MM.1S (cell line): Measurements from ENCODE around the gene PARD6G.

Experiments used
- DNase-seq: peaks from one replicate; pipeline ENCODE4 v3.0.0-alpha.2; 2015
- H2AFZ ChIP-seq: fragments of 300-600 bp; sonication (generic); 2 replicates; pipeline ENCODE4 v1.6.0; 2016; ENCODE audit warnings: antibody characterized with exemption, low read length
- H3F3A ChIP-seq: fragments of 300-600 bp; sonication (generic); 2 replicates; pipeline ENCODE4 v1.6.1; 2016; ENCODE audit warnings: mild to moderate bottlenecking, antibody characterized with exemption, low read length, moderate library complexity, mixed read lengths; ENCODE audit not compliant: insufficient read depth
- H3K27ac ChIP-seq: fragments of 300-600 bp; sonication (generic); 2 replicates; pipeline ENCODE4 v1.5.1; 2016; ENCODE audit warnings: mild to moderate bottlenecking, low read length
- H3K27me3 ChIP-seq: fragments of 300-600 bp; sonication (generic); replicated peaks from 2 replicates; pipeline ENCODE4 v1.6.0; 2016; ENCODE audit warnings: low read length; ENCODE audit not compliant: insufficient read depth
- H3K36me3 ChIP-seq: fragments of 300-600 bp; sonication (generic); replicated peaks from 2 replicates; pipeline ENCODE4 v1.6.1; 2016; ENCODE audit warnings: mild to moderate bottlenecking, low read length, mixed read lengths; ENCODE audit not compliant: insufficient read depth
- H3K4me1 ChIP-seq: fragments of 300-600 bp; sonication (generic); 2 replicates; pipeline ENCODE4 v1.6.1; 2016; ENCODE audit warnings: low read length, mixed read lengths
- H3K4me2 ChIP-seq: fragments of 300-600 bp; sonication (generic); 2 replicates; pipeline ENCODE4 v1.6.0; 2016; ENCODE audit warnings: low read depth, low read length
- H3K4me3 ChIP-seq: fragments of 300-600 bp; sonication (generic); 2 replicates; pipeline ENCODE4 v1.5.1; 2016; ENCODE audit warnings: low read length, mixed read lengths
- H3K79me2 ChIP-seq: fragments of 300-600 bp; sonication (generic); 2 replicates; pipeline ENCODE4 v1.6.1; 2016; ENCODE audit warnings: mixed run types, low read length, mixed read lengths
- H3K9ac ChIP-seq: fragments of 300-600 bp; sonication (generic); 2 replicates; pipeline ENCODE4 v1.6.1; 2016; ENCODE audit warnings: low read length, mixed read lengths
- H3K9me2 ChIP-seq: fragments of 300-600 bp; sonication (generic); replicated peaks from 2 replicates; pipeline ENCODE4 v1.6.1; 2016; ENCODE audit warnings: mild to moderate bottlenecking, low read length, mixed read lengths; ENCODE audit not compliant: insufficient read depth
- H3K9me3 ChIP-seq: fragments of 300-600 bp; sonication (generic); replicated peaks from 2 replicates; pipeline ENCODE4 v1.6.1; 2016; ENCODE audit warnings: mild to moderate bottlenecking, low read length, mixed read lengths; ENCODE audit not compliant: insufficient read depth
- H4K20me1 ChIP-seq: fragments of 300-600 bp; sonication (generic); 2 replicates; pipeline ENCODE4 v1.6.1; 2016; ENCODE audit warnings: mild to moderate bottlenecking, low read length, moderate library complexity, mixed read lengths; ENCODE audit not compliant: insufficient read depth
- EZH2 ChIP-seq: fragments of 300-600 bp; sonication (generic); optimal IDR thresholded peaks from 2 replicates; pipeline ENCODE3; 2017; ENCODE audit warnings: low read depth, mild to moderate bottlenecking, antibody characterized with exemption, low read length, mixed read lengths
- EZH2phosphoT487 ChIP-seq: fragments of 300-600 bp; sonication (generic); IDR thresholded peaks from 2 replicates; pipeline ENCODE4 v1.6.1; 2018; ENCODE audit warnings: antibody characterized with exemption, low read length
- TF ChIP-seq, protein P1 (sequence below): fragments of 300-600 bp; sonication (generic); IDR thresholded peaks from 2 replicates; pipeline ENCODE4 v1.5.1; 2016; ENCODE audit warnings: antibody characterized with exemption, low read length, mixed read lengths

PARD6G gene

DNA sequence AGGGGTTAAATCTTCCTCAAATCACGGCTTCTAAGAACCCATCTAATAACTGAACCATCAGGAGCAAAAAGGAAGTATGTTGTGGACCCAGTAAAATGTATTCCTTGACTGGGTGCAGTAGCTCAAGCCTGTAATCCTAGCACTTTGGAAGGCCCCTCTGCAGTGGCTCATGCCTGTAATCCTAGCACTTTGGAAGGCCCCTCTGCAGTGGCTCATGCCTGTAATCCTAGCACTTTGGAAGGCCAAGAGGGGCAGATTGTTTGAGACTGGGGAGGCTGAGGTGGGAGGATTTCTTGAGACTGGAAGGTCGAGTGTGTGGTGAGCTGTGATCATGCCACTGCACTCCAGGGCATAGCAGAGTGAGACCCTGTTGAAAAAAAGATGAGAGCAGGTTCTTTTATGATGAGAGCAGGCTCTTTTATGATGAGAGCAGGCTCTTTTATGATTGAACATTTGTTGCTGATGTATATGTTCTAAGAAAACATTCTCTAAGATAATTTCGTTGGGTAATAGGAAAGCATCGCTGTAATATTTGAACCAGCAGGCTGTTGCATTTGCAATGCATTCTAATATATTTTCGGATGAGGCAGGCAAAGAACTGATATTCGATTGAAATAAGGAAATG, 3.5 kb upstream of the PARD6G start:
- no peak for DNase-seq
- Histone ChIP-seq H3K9ac (no peak overlapping the region), H2AFZ (no peak overlapping the region), H3K9me2 (no peaks in the 10 kb centered on the region), H4K20me1 (no peaks in the 10 kb centered on the region), H3K79me2 (no peaks in the 10 kb centered on the region), H3K9me3 (no peaks in the 10 kb centered on the region), H3K4me1 (no peaks in the 10 kb centered on the region), H3K4me3 (no peak overlapping the region), H3F3A (no peaks in the 10 kb centered on the region), H3K27ac (no peak overlapping the region), H3K36me3 (no peaks in the 10 kb centered on the region), H3K4me2 (no peak overlapping the region), H3K27me3 (no peaks in the 10 kb centered on the region)
- TF ChIP-seq EZH2phosphoT487 (no peak), EZH2 (no peak)
- TF ChIP-seq, protein P1, sequence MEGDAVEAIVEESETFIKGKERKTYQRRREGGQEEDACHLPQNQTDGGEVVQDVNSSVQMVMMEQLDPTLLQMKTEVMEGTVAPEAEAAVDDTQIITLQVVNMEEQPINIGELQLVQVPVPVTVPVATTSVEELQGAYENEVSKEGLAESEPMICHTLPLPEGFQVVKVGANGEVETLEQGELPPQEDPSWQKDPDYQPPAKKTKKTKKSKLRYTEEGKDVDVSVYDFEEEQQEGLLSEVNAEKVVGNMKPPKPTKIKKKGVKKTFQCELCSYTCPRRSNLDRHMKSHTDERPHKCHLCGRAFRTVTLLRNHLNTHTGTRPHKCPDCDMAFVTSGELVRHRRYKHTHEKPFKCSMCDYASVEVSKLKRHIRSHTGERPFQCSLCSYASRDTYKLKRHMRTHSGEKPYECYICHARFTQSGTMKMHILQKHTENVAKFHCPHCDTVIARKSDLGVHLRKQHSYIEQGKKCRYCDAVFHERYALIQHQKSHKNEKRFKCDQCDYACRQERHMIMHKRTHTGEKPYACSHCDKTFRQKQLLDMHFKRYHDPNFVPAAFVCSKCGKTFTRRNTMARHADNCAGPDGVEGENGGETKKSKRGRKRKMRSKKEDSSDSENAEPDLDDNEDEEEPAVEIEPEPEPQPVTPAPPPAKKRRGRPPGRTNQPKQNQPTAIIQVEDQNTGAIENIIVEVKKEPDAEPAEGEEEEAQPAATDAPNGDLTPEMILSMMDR: no peak

DNA sequence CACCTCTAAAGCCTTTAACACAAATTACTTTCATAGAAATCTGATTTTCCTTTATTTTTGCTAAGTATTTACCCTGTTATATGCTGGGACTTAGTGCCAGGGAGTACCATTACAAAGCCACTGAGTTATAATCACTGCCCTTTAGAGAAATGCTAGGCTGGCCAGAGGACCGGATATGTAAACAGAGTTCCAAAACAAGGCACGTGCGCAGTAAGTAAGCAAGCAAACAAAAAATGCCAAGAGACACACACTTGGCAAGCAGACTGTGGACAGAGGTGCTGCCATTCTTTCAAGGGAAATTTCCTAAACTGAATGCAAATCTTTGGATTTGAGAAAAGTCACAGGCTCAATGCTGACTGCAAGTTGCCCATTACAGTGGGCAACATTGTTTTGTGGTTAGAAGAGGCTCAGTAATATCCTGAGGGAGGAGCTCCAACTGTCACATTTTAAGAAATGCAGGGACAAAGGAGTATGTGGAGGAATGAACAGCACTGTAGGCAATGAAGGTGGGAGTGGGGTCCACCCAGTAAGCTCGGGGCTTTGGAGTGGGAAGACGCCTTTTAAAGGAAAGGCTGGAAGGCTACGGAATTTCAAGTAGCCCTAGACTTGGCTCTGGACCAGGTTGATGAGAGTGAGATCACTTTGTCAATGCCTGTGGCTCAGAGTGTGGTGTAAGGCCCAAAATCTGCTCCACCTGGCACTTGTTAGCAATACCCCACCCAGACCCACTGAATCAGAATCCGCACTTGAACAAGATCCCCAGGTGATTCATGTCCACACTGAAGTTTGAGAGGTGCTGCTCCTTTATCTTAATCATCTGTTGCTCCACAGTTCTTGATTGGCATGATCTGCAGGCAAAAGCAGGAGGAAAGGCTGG, 2.1 kb upstream of the PARD6G start:
- H3K4me3 ChIP-seq: no peak overlapping the region
- no peaks in the 10 kb centered on the region for H3F3A ChIP-seq
- H3K9ac ChIP-seq: no peak overlapping the region
- no peaks in the 10 kb centered on the region for H3K79me2 ChIP-seq
- no peaks in the 10 kb centered on the region for H3K9me2 ChIP-seq
- no peak overlapping the region for H3K27ac ChIP-seq
- no peak for TF ChIP-seq EZH2
- TF ChIP-seq, protein P1: no peak
- no peak for TF ChIP-seq EZH2phosphoT487
- H3K27me3 ChIP-seq: no peaks in the 10 kb centered on the region
- H3K9me3 ChIP-seq: no peaks in the 10 kb centered on the region
- H3K4me2 ChIP-seq: no peak overlapping the region
- H2AFZ ChIP-seq: no peak overlapping the region
- H3K36me3 ChIP-seq: no peaks in the 10 kb centered on the region
- no peaks in the 10 kb centered on the region for H4K20me1 ChIP-seq
- H3K4me1 ChIP-seq: no peaks in the 10 kb centered on the region
- no peak for DNase-seq

DNA sequence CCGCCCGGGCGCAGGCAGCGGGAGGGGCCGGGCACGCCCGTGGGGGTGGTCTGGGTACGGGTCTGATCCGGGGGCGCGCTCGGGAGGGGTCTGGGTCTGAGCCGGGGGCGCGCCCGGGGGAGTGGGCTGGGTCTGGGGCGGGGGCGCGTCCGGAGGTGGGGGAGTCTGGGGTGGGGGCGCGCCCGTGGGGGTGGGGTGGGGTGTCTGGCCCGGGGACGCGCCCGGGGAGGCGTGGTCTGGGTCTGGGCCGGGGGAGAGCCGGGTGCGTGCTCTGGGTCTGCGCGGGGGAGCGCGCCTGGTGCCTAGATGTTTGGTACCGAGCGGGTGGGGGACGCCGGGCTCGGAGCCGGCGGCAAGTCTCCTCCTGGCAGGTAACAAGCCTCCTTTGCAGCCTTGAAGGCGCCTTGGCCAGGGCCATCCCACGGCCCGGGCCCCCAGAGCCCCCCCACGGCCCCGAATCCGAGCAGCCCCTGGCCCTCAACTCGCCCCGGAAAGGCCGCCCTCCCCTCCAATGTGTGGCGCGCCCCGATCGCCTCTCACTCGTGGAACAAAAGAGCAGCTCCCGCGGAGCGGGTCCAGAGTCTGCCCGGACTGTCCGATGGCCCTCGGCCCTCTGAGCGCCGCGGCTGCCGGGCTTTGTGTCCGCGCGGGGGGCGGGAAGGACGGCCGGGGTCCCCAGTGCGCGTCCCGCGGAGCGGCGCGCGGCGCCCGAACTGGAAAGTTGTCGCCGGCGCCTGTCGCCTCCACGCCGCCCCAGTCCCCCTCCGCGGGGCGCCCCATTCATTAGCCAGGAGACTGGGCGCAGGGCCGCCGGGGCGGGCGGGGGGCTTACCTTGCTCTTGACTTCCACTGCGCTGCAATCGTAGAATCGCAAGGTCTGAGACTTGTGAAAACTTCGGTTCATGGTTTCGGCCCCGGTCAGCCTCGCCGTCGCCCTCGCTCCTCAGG, 595 bp downstream of the PARD6G start:
- Histone ChIP-seq H3F3A (no peaks in the 10 kb centered on the region), H3K9me2 (no peaks in the 10 kb centered on the region), H3K36me3 (no peaks in the 10 kb centered on the region), H3K4me1 (no peaks in the 10 kb centered on the region), H3K27me3 (no peaks in the 10 kb centered on the region), H4K20me1 (no peaks in the 10 kb centered on the region), H3K79me2 (no peaks in the 10 kb centered on the region), H3K27ac (no peak overlapping the region), H3K9me3 (no peaks in the 10 kb centered on the region), H3K9ac (no peak overlapping the region), H2AFZ (0 out of 2 replicates have a peak overlapping the region, but pooled peaks have one; percentile 35), H3K4me2 (peak overlapping the region; percentile 54; the same call in 1 of the 2 replicates), H3K4me3 (peak overlapping the region; percentile 43; the same call in 1 of the 2 replicates)
- DNase-seq: no peak
- TF ChIP-seq, protein P1: no peak
- no peak for TF ChIP-seq EZH2
- no peak for TF ChIP-seq EZH2phosphoT487
